ENCODE data around the gene OBSCN. TPM values are rescaled to one million over a fixed set of nuclear protein-coding genes. Genes with fewer than 3 reads are reported as not detected.
"Not testable (repeated sequence)": the region's sequence is repeated elsewhere in the genome, so short reads cannot be mapped to it uniquely, and the experiment has no call there.

OBSCN gene
- total RNA-seq, 1 donor from 2014 or later: 23.1 TPM

- not testable (repeated sequence) for DNase-seq (ENCODE audit: low spot score)
Measured at GRCh38 chr1:228188249-228188648, 19.6 kb upstream of the OBSCN start.

DNA sequence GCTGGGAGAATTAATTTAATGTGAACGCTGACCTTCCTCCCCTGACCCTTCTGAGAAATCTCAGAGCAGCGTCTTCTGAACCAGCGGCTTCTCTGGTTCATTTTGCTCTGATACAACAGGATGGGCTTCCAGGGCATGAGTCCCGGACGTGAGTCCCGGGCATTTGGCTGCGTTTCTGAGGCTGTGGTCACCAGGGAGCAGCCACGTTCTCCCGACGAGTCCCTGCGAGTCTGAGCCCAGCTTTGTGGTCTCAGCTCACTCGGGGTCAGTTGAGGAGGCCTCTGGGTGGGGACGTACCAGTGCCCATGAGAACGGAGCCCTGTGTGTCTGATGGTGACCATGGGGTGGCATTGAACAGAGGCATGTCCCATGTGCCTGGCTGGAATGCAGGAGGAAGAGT lies 17.7 kb upstream of the OBSCN start:
- DNase-seq (ENCODE audit: low spot score): no peak

- DNase-seq (ENCODE audit: low spot score): no peak
Measured at GRCh38 chr1:228190778-228191177, 17.1 kb upstream of the OBSCN start.

- DNase-seq (ENCODE audit: low spot score): no peak
Measured at GRCh38 chr1:228194436-228194835, 13.4 kb upstream of the OBSCN start.

- no peak for DNase-seq (ENCODE audit: low spot score)
Measured at GRCh38 chr1:228194921-228195812, 12.7 kb upstream of the OBSCN start.

- no peak for DNase-seq (ENCODE audit: low spot score)
Measured at GRCh38 chr1:228197555-228198147, 10.2 kb upstream of the OBSCN start.

DNA sequence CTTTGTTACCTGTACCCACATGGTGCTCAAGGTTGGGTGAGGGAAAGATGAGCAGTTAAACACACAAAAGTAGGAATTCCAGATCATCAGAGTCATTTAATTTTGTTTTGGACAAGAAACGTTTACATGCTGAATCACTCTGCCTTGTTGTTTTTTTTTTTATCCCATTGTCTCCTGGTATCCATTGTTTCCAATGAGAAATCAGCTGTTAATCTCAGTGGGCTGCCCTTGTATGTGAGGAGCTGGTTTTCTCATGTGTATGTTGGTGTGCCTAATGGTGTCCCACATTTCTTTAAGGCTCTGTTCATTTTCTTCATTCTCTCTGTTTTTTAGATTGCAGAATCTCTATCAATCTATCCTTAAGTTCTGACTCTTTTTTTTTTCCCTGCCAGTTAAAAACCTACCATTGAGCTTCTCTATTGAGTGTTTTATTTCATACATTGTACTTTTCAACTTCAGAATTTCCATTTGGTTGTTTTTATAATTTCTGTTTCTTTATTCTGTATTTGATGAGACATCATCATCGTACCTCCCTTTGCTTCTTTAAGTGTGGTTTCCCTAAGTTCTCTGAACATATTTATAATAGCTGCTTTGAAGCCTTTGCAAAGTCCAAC lies 8.8 kb upstream of the OBSCN start:
- DNase-seq (ENCODE audit: low spot score): no peak

DNA sequence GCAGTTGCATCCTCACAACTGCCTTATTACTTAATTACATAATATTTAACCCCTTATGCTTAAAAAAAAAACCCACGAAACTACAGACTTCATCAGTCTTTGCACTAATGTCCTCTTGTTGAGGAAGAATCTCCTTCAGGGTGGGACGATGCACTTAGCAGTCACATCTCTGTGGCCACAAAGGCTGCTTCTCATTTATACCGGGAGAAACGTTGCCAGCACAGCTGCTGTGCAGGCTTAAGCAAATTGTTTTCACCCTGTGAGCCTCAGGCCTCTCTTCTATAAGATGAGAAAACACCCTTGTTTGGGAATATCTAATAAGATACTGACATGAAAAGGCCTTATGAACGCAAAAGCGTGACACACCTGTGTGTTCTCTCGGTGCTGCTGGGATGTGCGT lies 2.9 kb upstream of the OBSCN start:
- DNase-seq (ENCODE audit: low spot score): no peak

GRCh38 chr1:228205526-228206436 lies 2.1 kb upstream of the OBSCN start:
- DNase-seq (ENCODE audit: low spot score): no peak

- DNase-seq (ENCODE audit: low spot score): no peak
Measured at GRCh38 chr1:228206582-228207351, 1.1 kb upstream of the OBSCN start.

- no peak for DNase-seq (ENCODE audit: low spot score)
Measured at GRCh38 chr1:228207381-228207810, 448 bp upstream of the OBSCN start.

DNA sequence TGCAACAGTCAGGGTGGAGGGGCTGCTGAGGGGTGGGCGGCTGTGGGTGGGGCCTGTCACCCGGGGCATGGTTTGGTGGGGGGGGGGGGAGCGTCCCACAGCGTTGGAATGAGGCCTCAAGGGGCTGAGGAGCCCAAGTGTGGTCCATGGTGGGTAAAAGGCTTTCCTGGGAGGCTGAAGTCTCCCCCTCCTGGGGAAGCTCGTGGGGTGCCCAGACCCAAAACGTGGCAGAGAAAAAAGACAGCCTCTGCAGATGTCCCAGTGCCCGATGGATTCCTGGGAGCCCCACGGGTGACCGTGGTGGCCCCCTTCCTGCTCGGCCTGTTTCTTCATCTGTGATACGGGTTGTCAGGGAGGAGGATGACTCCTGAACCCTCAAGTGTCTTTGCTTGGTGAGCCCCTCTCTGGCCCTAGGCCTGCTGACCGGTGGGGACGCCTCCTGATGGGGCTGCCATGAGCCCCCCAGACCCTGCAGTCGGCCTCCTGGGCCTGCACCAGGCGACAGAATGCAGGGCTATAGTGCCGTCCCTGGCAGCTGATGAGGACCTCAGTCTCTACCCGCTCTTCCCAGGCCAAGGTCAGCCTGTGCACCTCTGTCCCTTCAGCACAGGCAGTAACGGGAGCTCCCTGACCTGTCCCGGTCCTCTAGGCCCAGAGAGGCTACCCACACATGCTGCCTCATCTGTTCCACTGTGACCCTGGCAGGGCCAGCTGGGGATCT lies 1.1 kb downstream of the OBSCN start:
- DNase-seq (ENCODE audit: low spot score): no peak

GRCh38 chr1:228209657-228210056 lies 1.8 kb downstream of the OBSCN start:
- no peak for DNase-seq (ENCODE audit: low spot score)

GRCh38 chr1:228210076-228210651 lies 2.3 kb downstream of the OBSCN start:
- DNase-seq (ENCODE audit: low spot score): peak; percentile 6

GRCh38 chr1:228210712-228211530 lies 3.1 kb downstream of the OBSCN start:
- no peak for DNase-seq (ENCODE audit: low spot score)

GRCh38 chr1:228211531-228212414 lies 3.9 kb downstream of the OBSCN start:
- no peak for DNase-seq (ENCODE audit: low spot score)

- no peak for DNase-seq (ENCODE audit: low spot score)
Measured at GRCh38 chr1:228212415-228212965, 4.6 kb downstream of the OBSCN start.
